Measurements from ENCODE around the gene ATOSA.

The ATOSA gene

DNA sequence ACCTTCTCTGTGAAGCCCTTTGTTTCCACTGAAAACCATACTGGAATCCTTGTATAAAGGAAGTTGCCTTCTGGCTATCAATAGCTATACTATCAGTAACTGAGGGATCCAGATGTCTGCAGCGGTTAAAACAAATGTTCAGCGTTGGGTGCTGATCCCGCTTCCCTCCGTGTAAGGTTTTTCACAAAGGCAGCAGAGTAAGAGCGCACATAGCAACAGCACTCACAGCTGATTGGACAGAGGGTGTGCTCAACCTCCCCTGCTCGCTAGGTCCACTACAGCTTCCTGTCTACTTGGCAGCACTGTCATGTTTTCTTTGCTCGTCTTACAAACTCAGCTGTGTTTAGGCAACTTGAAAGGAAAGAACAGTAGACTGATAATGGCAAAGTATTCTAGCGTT is 27.3 kb downstream of the ATOSA start:
- in situ Hi-C loops (cut with HindIII; ENCODE audit: low sequenced_read_pairs): no loop called here
- TF ChIP-seq, protein P1, sequence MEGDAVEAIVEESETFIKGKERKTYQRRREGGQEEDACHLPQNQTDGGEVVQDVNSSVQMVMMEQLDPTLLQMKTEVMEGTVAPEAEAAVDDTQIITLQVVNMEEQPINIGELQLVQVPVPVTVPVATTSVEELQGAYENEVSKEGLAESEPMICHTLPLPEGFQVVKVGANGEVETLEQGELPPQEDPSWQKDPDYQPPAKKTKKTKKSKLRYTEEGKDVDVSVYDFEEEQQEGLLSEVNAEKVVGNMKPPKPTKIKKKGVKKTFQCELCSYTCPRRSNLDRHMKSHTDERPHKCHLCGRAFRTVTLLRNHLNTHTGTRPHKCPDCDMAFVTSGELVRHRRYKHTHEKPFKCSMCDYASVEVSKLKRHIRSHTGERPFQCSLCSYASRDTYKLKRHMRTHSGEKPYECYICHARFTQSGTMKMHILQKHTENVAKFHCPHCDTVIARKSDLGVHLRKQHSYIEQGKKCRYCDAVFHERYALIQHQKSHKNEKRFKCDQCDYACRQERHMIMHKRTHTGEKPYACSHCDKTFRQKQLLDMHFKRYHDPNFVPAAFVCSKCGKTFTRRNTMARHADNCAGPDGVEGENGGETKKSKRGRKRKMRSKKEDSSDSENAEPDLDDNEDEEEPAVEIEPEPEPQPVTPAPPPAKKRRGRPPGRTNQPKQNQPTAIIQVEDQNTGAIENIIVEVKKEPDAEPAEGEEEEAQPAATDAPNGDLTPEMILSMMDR (IDR thresholded peaks at IDR 0.05; ENCODE audit: low read depth, low read length): no peak
- peak overlapping the region; percentile 47 for H3K4me3 ChIP-seq (ENCODE audit: low read depth, low read length)
- peak; percentile 93 for DNase-seq (ENCODE audit: low read depth, low spot score)

DNA sequence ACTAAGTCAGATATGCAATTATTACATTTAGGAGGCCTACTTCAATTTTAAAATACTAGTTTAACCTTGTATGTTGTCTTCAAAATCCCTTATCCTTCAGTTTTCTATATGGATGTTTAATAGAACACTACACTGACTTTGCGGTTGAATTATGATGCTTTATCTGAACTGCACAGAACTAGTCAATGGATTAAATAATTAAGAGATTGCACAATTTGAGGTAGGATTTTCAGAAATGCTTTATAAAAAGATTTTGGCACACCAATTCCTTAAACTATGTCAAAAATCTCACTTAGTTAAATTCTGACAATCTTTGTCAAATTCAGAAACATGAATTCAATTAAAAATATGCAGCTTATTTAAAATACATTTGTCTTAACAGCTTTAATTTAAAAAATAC is 28.1 kb downstream of the ATOSA start:
- TF ChIP-seq, protein P1 (IDR thresholded peaks at IDR 0.05; ENCODE audit: low read depth, low read length): no peak
- in situ Hi-C loops (cut with HindIII; ENCODE audit: low sequenced_read_pairs): no loop called here
- H3K4me3 ChIP-seq (ENCODE audit: low read depth, low read length): peak overlapping the region; percentile 47
- no peak for DNase-seq (ENCODE audit: low read depth, low spot score)

DNA sequence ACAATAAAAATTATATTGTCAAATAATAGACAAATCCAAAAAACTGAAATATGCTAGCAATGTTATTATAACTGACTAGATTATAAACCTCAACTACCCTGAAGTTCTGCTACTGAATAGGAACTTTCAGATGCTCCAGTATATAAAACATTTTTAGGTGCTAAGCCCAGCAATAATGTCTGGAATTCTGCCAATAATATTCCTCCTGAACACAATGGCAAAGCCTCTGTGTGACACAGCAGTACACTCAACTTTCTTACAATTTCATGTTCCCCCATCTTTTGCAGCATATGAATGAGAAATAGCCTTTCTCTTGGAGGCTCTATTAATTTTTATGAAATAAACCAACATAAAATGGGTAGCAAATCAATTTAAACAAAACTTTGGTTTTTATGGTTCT is 29.5 kb downstream of the ATOSA start:
- in situ Hi-C loops (cut with HindIII; ENCODE audit: low sequenced_read_pairs): no loop called here

DNA sequence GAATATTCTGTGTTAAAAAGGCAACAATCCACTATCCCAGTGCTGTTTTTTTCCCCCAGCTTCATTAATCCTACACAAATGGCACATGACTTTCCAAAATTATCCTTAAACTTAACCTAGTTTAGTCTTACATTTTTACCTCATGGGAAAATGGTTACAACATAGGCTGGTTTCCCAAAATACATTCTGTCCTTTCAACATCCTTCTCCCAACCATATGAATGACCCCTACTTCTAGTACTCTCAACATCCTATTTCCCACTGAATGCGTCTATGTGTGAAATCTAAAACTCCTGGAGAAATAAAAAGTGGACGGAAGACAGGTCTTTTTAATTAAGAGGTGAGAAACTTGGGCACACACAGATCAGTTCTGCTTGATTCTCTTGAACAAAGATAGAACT is 33.3 kb downstream of the ATOSA start:
- no peak for DNase-seq (ENCODE audit: low read depth, low spot score)
- TF ChIP-seq, protein P1 (IDR thresholded peaks at IDR 0.05; ENCODE audit: low read depth, low read length): no peak
- in situ Hi-C loops (cut with HindIII; ENCODE audit: low sequenced_read_pairs): no loop called here
- no peak overlapping the region for H3K4me3 ChIP-seq (ENCODE audit: low read depth, low read length)

More for the DNA sequence above, 29.5 kb downstream of the ATOSA start:
- DNase-seq (ENCODE audit: low read depth, low spot score): no peak
- TF ChIP-seq, protein P1 (IDR thresholded peaks at IDR 0.05; ENCODE audit: low read depth, low read length): no peak
- H3K4me3 ChIP-seq (ENCODE audit: low read depth, low read length): no peak overlapping the region

DNA sequence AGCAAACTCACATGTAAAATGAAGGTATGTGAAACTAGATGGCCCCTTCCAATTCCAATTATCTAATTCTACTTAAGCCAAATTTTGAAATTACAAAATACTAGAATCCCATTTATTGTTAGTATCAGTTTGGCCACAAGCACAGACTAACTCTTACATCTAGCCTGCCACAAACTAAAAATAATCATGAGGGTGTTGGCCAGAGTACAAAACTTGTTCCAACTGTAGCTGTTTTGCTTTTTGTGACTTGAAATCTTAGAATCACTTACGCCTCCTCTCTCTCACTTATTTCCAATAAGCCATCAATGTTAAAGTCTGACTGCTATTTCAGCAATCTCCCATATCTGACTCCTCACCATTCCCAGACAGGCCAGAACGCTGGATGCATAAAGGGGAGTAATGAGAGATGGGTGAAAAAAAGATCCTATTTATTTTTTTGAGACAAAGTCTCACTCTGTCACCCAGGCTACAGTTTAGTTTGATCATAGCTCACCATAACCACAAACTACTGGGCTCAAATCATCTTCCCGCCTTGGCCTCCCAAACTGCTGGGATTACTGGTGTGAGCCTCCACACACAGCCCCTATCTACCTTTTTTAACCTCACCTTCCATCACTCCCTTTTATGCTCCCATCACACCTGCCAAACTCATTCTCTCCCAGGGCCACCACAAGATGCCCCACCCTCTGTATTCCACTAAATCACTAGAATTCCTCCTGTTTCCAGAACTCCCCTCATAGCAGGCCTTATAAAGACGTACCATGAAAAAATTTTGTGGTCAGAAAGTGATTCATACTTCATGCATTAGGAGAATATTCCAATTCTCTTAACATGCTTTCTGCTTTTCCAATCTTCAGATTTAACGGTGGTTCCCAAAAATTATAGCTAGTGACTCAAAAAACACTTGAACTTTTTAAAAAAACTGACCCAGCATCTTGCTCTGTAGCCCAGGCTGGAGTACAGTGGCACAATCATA is 36.5 kb downstream of the ATOSA start:
- TF ChIP-seq, protein P1 (IDR thresholded peaks at IDR 0.05; ENCODE audit: low read depth, low read length): no peak
- H3K4me3 ChIP-seq (ENCODE audit: low read depth, low read length): no peak overlapping the region
- in situ Hi-C loops (cut with HindIII; ENCODE audit: low sequenced_read_pairs): no loop called here
- peak; percentile 80 for DNase-seq (ENCODE audit: low read depth, low spot score)

DNA sequence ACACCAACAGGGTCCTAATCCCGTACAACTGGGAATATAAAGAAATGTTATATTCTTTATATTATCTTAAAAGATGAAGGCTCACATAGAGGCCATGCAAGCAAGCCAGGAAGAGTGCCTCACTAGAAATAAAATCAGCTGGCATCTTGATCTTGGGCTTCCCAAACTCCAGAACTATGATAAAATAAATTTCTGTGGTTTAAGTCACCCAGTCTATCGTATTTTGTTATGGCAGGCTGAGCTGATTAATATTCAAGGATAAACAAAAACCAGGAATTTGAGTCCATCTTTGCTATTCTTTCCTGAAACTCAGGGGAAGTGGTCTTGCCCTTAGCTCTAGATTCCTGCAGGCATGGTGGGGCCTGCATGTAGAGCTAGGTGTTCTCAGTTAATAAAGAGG is 42.7 kb downstream of the ATOSA start:
- TF ChIP-seq, protein P1 (IDR thresholded peaks at IDR 0.05; ENCODE audit: low read depth, low read length): no peak
- H3K4me3 ChIP-seq (ENCODE audit: low read depth, low read length): no peak overlapping the region
- in situ Hi-C loops (cut with HindIII; ENCODE audit: low sequenced_read_pairs): no loop called here
- peak; percentile 9 for DNase-seq (ENCODE audit: low read depth, low spot score)
